CD4-positive, alpha-beta T cell (primary cell): ENCODE measurements around the gene CEP131. TPM values are rescaled to one million over a fixed set of nuclear protein-coding genes. Genes with fewer than 3 reads are reported as not detected.

Source experiments
- ATAC-seq: fragments of 200-7000 bp; cut with Tn5 transposase; one replicate; pipeline ENCODE4 v1.10.0; 2022; ENCODE audit warnings: mild to moderate bottlenecking; ENCODE audit not compliant: poor library complexity
- CTCF ChIA-PET: fragments of 350-600 bp; sonication (Branson Sonifier 250); formaldehyde crosslinking; loops from one replicate; lab custom pipeline; 2021; ENCODE audit warnings: antibody characterized with exemption, inconsistent platforms; lab: Charles Lee
- POLR2A ChIA-PET: fragments of 350-600 bp; sonication (Branson Sonifier 250); formaldehyde crosslinking; loops from one replicate; lab custom pipeline; 2021; ENCODE audit warnings: antibody characterized with exemption, inconsistent platforms; lab: Charles Lee
- DNase-seq, 14 experiments: peaks; one replicate each; pipeline ENCODE4 v3.0.0-alpha.2; 2013 to 2020; ENCODE audit warnings: mixed read lengths in 2 of 14
- H3K27ac ChIP-seq, 2 donors: one replicate each; pipeline versions ENCODE4 v1.5.1 to v1.7.0; 2013; ENCODE audit warnings: low read length in 2 of 2, low read depth in 1 of 2, mild to moderate bottlenecking in 1 of 2
- H3K27me3 ChIP-seq, 2 experiments: 1 replicate in 1 of 2; 2 replicates in 1 of 2; pipeline versions ENCODE4 v1.6.1 to v1.7.0; 2013; ENCODE audit warnings: low read length in 2 of 2, control low read depth in 1 of 2, mild to moderate bottlenecking in 1 of 2, moderate library complexity in 1 of 2; ENCODE audit not compliant: insufficient read depth in 2 of 2, control insufficient read depth in 1 of 2
- H3K36me3 ChIP-seq: one replicate; pipeline ENCODE4 v1.6.1; 2013; ENCODE audit warnings: low read length, control low read depth; ENCODE audit not compliant: insufficient read depth
- H3K4me1 ChIP-seq: one replicate; pipeline ENCODE4 v1.6.1; 2013; ENCODE audit warnings: low read length, control low read depth; ENCODE audit not compliant: insufficient read depth
- H3K4me3 ChIP-seq: one replicate; pipeline ENCODE4 v1.5.1; 2013; ENCODE audit warnings: mild to moderate bottlenecking, low read length, moderate library complexity
- H3K9me3 ChIP-seq, 2 experiments: 1 replicate in 1 of 2; 2 replicates in 1 of 2; pipeline versions ENCODE4 v1.6.1 to v1.7.0; 2013; ENCODE audit warnings: low read length in 2 of 2, mild to moderate bottlenecking in 2 of 2, control low read depth in 1 of 2, moderate library complexity in 1 of 2; ENCODE audit not compliant: control insufficient read depth in 1 of 2, insufficient read depth in 1 of 2
- H3K27ac Mint-ChIP-seq: one replicate; pipeline ENCODE4 v1.8.0; 2020; ENCODE audit warnings: mixed read lengths
- H3K27me3 Mint-ChIP-seq: one replicate; pipeline ENCODE4 v1.8.0; 2021; ENCODE audit warnings: mixed read lengths
- H3K36me3 Mint-ChIP-seq: one replicate; pipeline ENCODE4 v1.8.0; 2021; ENCODE audit warnings: low read depth, mixed read lengths
- H3K4me1 Mint-ChIP-seq: one replicate; pipeline ENCODE4 v1.8.0; 2021; ENCODE audit warnings: low read depth, mixed read lengths
- H3K4me3 Mint-ChIP-seq: one replicate; pipeline ENCODE4 v1.8.0; 2020; ENCODE audit warnings: mild to moderate bottlenecking, mixed read lengths
- H3K9me3 Mint-ChIP-seq: one replicate; pipeline ENCODE4 v1.8.0; 2020; ENCODE audit warnings: mixed read lengths
- intact Hi-C, 2 experiments: fragments of 100-400 bp; cut with DNase I in 1 of 2; cut with micrococcal nuclease in 1 of 2; formaldehyde crosslinking; loops; one replicate each; pipeline versions ENCODE4 v1.15.1 to v1.9.0; 2023 to 2025; cut with DNase I, micrococcal nuclease
- total RNA-seq, 174 experiments: library from RNA in 2 of 174; stranded (reverse) in 2 of 174; gene quantifications; one replicate each; pipeline ENCODE4 v1.2.3 and lab custom pipeline; 2021 to 2026
- TF ChIP-seq, protein P1 (sequence below): fragments of 200-600 bp; IDR thresholded peaks from one replicate; pipeline ENCODE4 v1.8.0; 2022; ENCODE audit warnings: antibody characterized with exemption, mild to moderate bottlenecking

CEP131 gene
- total RNA-seq, 2 experiments from 2014 or later: 11.2 to 12.3 TPM

DNA sequence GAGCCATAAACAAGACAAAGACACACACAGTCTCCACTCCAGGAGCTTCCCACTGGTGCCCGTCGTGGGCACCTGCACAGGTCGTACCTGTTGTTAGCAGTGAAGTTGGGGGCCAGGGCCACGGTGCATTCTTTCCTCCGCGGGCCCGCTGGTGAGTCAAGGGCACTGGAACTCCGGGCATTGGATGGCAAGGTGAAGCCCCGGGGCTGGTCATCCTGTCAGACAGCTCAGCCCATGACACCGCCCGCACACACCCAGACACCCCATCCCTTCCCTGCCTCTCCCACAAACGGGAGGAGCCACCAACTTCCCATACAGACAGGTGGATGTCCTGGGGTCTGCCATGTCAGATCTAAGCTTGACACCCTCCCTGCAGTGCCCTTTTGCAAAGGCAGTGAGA is 16.1 kb downstream of the CEP131 start:
- Histone ChIP-seq H3K27me3 (no peaks in the 10 kb centered on the region), H3K27ac (no peak overlapping the region), H3K4me1 (no peaks in the 10 kb centered on the region), H3K4me3 (no peak overlapping the region), H3K36me3 (peaks cover 2% of the 10 kb centered on the region), H3K9me3 (no peaks in the 10 kb centered on the region)
- Mint-ChIP-seq H3K36me3 (no peaks in the 10 kb centered on the region), H3K27ac (no peak overlapping the region), H3K4me1 (no peaks in the 10 kb centered on the region), H3K9me3 (no peaks in the 10 kb centered on the region), H3K27me3 (no peaks in the 10 kb centered on the region), H3K4me3 (no peak overlapping the region)
- CTCF ChIA-PET: no interaction called here
- ATAC-seq (no peak), DNase-seq (no peak)
- TF ChIP-seq, protein P1, sequence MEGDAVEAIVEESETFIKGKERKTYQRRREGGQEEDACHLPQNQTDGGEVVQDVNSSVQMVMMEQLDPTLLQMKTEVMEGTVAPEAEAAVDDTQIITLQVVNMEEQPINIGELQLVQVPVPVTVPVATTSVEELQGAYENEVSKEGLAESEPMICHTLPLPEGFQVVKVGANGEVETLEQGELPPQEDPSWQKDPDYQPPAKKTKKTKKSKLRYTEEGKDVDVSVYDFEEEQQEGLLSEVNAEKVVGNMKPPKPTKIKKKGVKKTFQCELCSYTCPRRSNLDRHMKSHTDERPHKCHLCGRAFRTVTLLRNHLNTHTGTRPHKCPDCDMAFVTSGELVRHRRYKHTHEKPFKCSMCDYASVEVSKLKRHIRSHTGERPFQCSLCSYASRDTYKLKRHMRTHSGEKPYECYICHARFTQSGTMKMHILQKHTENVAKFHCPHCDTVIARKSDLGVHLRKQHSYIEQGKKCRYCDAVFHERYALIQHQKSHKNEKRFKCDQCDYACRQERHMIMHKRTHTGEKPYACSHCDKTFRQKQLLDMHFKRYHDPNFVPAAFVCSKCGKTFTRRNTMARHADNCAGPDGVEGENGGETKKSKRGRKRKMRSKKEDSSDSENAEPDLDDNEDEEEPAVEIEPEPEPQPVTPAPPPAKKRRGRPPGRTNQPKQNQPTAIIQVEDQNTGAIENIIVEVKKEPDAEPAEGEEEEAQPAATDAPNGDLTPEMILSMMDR: no peak
- intact Hi-C loops: no loop called here
- POLR2A ChIA-PET: no interaction called here

DNA sequence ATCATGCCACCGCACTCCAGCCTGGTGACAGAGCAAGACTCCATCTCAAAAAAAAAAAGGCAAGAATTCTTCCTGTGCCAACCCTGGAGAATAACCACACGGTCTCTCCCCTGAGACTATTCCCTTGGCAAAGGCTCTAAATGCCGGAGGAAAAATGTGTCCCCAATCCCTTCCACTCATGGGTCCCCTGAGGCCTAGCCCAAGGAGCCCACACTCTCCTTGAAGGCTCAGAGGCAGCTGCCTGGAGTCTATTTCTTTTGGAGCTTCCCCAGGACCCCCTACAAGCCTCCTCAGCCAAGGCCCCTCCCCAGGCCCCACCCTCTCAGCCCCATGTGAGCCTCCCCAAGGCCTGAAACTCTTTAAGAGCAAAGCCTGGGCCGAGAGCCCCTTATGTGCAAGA is 16.6 kb downstream of the CEP131 start:
- TF ChIP-seq, protein P1: no peak
- H3K36me3 ChIP-seq: peaks cover 2% of the 10 kb centered on the region
- no peaks in the 10 kb centered on the region for H3K4me1 Mint-ChIP-seq

DNA sequence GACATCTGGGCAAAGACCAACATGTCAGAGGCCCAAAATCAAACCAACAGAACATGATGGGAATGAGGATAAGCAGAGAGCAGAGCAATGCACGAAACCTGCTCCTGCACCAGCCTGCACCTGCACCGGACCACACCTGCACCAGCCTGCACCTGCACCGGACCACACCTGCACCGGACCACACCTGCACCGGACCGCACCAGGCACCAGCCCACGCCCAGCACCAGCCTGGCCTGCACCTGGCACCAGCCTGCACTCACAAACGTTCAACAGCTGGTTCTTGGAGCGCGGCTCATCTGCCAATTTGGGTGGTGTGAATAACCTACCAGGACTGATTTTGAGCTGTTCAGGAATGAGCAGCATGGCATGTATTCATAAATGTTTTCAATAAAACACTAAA is 18.2 kb downstream of the CEP131 start:
- Histone ChIP-seq H3K27ac (no peak overlapping the region), H3K36me3 (peaks cover 2% of the 10 kb centered on the region), H3K9me3 (no peaks in the 10 kb centered on the region), H3K4me3 (no peak overlapping the region), H3K27me3 (no peaks in the 10 kb centered on the region), H3K4me1 (no peaks in the 10 kb centered on the region)
- H3K4me1 Mint-ChIP-seq: no peaks in the 10 kb centered on the region
- no peaks in the 10 kb centered on the region for H3K9me3 Mint-ChIP-seq
- no peaks in the 10 kb centered on the region for H3K36me3 Mint-ChIP-seq
- no peak overlapping the region for H3K4me3 Mint-ChIP-seq
- no peak overlapping the region for H3K27ac Mint-ChIP-seq
- ATAC-seq (no peak), DNase-seq (no peak)
- intact Hi-C loops: no loop called here
- H3K27me3 Mint-ChIP-seq: no peaks in the 10 kb centered on the region
- CTCF ChIA-PET: no interaction called here
- POLR2A ChIA-PET: no interaction called here
- TF ChIP-seq, protein P1: no peak

More for the DNA sequence above, 16.6 kb downstream of the CEP131 start:
- CTCF ChIA-PET: no interaction called here
- Histone ChIP-seq H3K4me3 (no peak overlapping the region), H3K9me3 (no peaks in the 10 kb centered on the region), H3K4me1 (no peaks in the 10 kb centered on the region), H3K27ac (no peak overlapping the region), H3K27me3 (no peaks in the 10 kb centered on the region)
- Mint-ChIP-seq H3K4me3 (no peak overlapping the region), H3K27ac (no peak overlapping the region), H3K36me3 (no peaks in the 10 kb centered on the region), H3K27me3 (no peaks in the 10 kb centered on the region), H3K9me3 (no peaks in the 10 kb centered on the region)
- POLR2A ChIA-PET: no interaction called here
- ATAC-seq (no peak), DNase-seq (no peak)
- intact Hi-C loops: no loop called here
